Lower leg skin (tissue), 3 donors: ENCODE measurements around the gene MOCS1.

Source experiments
- POLR2A ChIP-seq, 2 donors: fragments of 450-650 bp; IDR thresholded peaks; one replicate each; pipeline ENCODE4 v1.6.1; 2016 to 2017; ENCODE audit warnings: antibody characterized with exemption in 2 of 2, mild to moderate bottlenecking in 1 of 2, moderate library complexity in 1 of 2
- TF ChIP-seq, protein P1 (sequence below), 3 donors: fragments of 450-650 bp; IDR thresholded peaks; one replicate each; pipeline ENCODE4 v1.5.1; 2016; ENCODE audit warnings: antibody characterized with exemption in 3 of 3, mild to moderate bottlenecking in 3 of 3, moderate library complexity in 2 of 3

DNA sequence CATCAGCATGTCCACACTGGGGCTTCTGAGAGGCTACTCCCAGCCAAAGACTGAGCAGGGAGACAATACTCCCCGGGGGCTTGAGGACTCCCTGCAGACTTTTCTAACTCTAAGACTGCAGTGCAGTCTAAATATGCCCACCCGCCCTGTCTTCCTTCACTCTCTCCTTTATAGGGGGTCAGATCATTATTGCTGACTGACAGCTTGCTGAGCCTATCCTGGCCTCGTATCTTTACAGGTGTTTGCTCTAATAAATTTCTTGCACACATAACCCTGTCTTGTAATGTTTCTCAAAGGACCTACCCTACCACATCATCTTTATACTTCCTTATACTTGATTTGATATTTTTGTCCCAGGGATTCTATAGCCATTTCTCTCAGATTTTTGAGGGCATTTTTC is 39.4 kb upstream of the MOCS1 start:
- TF ChIP-seq, protein P1, sequence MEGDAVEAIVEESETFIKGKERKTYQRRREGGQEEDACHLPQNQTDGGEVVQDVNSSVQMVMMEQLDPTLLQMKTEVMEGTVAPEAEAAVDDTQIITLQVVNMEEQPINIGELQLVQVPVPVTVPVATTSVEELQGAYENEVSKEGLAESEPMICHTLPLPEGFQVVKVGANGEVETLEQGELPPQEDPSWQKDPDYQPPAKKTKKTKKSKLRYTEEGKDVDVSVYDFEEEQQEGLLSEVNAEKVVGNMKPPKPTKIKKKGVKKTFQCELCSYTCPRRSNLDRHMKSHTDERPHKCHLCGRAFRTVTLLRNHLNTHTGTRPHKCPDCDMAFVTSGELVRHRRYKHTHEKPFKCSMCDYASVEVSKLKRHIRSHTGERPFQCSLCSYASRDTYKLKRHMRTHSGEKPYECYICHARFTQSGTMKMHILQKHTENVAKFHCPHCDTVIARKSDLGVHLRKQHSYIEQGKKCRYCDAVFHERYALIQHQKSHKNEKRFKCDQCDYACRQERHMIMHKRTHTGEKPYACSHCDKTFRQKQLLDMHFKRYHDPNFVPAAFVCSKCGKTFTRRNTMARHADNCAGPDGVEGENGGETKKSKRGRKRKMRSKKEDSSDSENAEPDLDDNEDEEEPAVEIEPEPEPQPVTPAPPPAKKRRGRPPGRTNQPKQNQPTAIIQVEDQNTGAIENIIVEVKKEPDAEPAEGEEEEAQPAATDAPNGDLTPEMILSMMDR (IDR thresholded peaks at IDR 0.05) = no peak
- no peak for TF ChIP-seq POLR2A (IDR thresholded peaks at IDR 0.05)
